SH-SY5Y (cell line): ENCODE data around the gene ITPR2.

Source experiments
- GATA2 ChIP-seq: IDR thresholded peaks from 2 replicates; pipeline ENCODE4 v1.6.1; 2011; ENCODE audit warnings: mild to moderate bottlenecking, low read depth, low read length
- GATA3 ChIP-seq: IDR thresholded peaks from 2 replicates; pipeline ENCODE4 v1.6.1; 2011; ENCODE audit warnings: low read depth, mild to moderate bottlenecking, low read length, moderate library complexity

GRCh38 chr12:26732005-26732908, 100.7 kb downstream of the ITPR2 start:
- TF ChIP-seq GATA2 (no peak), GATA3 (no peak)
